Cardiac fibroblast (primary cell): Measurements from ENCODE around the gene MBNL1.

Experiments used
- DNase-seq, 2 donors: peaks; one replicate each; pipeline versions ENCODE4 v3.0.0 to v3.0.0-alpha.2; 2010; ENCODE audit warnings: low read depth in 2 of 2
- H3K4me3 ChIP-seq, 2 donors: replicated peaks in 1 of 2; 1 replicate in 1 of 2; 2 replicates in 1 of 2; pipeline ENCODE4 v1.5.1; 2011; ENCODE audit warnings: low read depth in 2 of 2, low read length in 2 of 2, mild to moderate bottlenecking in 2 of 2, moderate library complexity in 1 of 2
- CTCF ChIP-seq: IDR thresholded peaks from one replicate; pipeline ENCODE4 v1.5.1; 2011; ENCODE audit warnings: low read depth, mild to moderate bottlenecking, low read length, inconsistent platforms

MBNL1 gene

GRCh38 chr3:152325136-152325535, 56.4 kb downstream of the MBNL1 start:
- TF ChIP-seq CTCF, result no peak
- peak in 1 of 2 donors; percentile 25 for DNase-seq
- H3K4me3 ChIP-seq, result no peak overlapping the region

GRCh38 chr3:152327203-152327602, 58.5 kb downstream of the MBNL1 start:
- no peak for DNase-seq
- H3K4me3 ChIP-seq, result no peak overlapping the region
- TF ChIP-seq CTCF, result no peak

GRCh38 chr3:152328841-152329240, 60.1 kb downstream of the MBNL1 start:
- H3K4me3 ChIP-seq, result no peak overlapping the region
- DNase-seq, result peak; percentile 90 to 93
- TF ChIP-seq CTCF, result no peak

- no peak for TF ChIP-seq CTCF
- H3K4me3 ChIP-seq, result no peak overlapping the region
- DNase-seq, result no peak
These were observed 61.8 kb downstream of the MBNL1 start for GRCh38 chr3:152330559-152330958.

- peak; percentile 90 to 93 for DNase-seq
- TF ChIP-seq CTCF, result no peak
- no peak overlapping the region for H3K4me3 ChIP-seq
These were observed 62.4 kb downstream of the MBNL1 start for GRCh38 chr3:152331018-152331541.

GRCh38 chr3:152331998-152332397, 63.3 kb downstream of the MBNL1 start:
- TF ChIP-seq CTCF, result no peak
- no peak overlapping the region for H3K4me3 ChIP-seq
- peak in 1 of 2 donors; percentile 50 for DNase-seq

- no peak for DNase-seq
- TF ChIP-seq CTCF, result no peak
- no peak overlapping the region for H3K4me3 ChIP-seq
These were observed 65.2 kb downstream of the MBNL1 start for GRCh38 chr3:152333928-152334327.
